ENCODE results near the gene SLMAP. TPM values are rescaled to one million over a fixed set of nuclear protein-coding genes. Genes with fewer than 3 reads are reported as not detected.
A peak's percentile ranks its signal among the peaks of the same experiment; 100 is the strongest.
"Not testable (repeated sequence)": the region's sequence is repeated elsewhere in the genome, so short reads cannot be mapped to it uniquely, and the experiment has no call there.

The SLMAP gene
- total RNA-seq, 1 experiment from 2014 or later = 48.0 TPM

DNA sequence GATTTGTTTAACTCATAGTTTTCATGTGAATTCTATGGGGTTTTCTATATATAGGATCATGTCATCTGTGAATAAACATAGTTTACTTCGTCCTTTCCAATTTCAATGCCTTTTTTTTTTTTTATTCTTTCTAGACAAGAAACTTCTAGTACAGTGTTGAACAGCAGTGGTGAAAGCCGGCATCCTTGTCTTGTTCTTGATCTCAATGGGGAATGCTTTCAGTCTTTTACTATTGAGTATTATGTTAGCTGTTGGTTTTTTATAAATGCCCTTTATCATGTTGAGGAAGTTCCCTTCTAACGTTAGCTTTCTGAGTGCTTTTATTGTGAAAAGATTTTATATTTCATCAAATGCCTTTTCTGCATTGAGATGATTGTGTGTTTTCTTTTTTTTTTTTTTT, 69.0 kb downstream of the SLMAP start:
- DNase-seq (ENCODE audit: low read depth) = no peak

DNA sequence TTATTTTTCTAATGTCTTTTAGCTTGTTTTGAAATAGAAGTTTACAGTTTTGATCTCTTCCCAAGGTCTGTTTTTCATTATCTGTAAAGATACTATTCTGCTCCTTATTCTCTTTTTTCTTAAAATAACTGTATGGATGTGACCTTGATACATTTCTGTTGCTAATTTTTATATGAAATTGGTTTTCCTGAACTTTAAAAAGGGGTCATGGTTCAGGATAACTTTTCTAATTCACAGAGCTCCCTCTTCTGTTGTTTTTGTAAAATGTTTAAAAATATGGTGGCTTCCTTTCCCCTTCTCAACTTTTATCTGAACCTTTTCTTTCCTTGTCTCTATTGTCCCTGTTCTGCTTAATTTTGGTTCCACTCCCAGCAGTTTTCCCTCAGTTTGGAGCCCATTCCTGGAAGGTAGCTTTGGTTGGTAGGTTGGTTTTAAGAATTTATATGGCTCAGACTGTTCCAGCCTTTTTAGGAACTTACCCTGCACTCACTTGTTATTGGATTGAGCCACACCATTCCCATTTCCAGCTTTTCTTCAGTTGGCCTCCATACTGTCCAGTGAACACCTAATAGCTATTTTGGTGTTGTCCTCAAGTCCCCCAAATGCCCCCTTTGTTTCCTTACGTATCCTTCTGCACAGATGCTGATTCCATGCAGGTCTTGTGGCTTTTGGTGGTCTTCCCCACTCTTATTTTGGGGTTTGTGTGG, 70.3 kb downstream of the SLMAP start:
- no peak for DNase-seq (ENCODE audit: low read depth)

DNA sequence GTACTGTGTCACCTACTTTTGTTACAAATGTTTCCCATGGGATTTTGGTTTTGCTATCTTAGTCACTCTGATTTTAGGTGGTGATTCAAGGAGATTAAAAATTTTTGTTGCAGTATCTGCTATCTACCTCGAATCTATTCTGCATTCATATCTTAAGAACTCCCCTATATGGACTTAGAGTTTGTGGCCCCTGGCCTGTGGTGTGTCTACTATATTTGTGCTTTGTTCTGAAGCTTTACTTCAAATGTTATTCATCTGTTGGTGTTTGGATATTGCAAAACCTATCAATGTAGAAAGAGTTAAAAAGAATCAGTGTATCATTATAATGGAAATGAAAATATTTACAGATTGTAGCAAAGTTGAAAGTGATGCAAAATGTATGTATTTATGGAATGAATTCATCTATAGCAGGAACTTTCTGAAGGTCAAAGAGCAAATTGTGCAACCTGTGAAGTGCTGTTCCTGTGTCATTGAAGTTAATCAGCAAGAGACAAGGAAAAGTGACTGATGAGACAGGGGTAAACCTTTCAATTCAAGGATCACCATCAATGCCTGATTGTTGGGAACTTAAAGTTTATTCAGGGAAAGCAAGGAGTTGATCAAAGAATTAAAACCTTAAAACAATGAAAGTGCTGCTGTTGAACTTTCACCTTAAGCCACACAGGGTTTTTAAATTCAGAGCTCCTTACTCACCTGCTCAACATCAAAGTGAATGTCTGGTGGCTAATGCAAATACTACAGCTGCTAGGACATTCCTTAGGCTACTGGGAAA, 71.0 kb downstream of the SLMAP start:
- DNase-seq (ENCODE audit: low read depth) = no peak

DNA sequence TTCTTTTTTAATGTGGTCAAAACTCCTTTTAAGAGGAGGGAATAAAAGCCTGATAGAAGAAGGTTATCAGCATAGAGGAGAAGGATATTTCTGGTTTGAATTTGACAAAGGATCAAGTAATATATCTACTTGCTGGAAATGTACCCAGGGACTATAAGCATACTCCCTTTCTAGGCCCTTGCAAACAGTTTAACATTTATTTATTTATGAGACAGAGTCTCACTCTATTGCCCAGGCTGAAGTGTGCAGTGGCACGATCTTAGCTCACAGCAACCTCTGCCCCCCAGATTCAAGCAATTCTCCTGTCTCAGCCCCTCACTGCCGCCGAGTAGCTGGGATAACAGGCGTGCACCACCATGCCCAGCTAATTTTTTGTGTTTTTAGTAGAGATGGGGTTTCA, 71.6 kb downstream of the SLMAP start:
- DNase-seq (ENCODE audit: low read depth) = no peak

DNA sequence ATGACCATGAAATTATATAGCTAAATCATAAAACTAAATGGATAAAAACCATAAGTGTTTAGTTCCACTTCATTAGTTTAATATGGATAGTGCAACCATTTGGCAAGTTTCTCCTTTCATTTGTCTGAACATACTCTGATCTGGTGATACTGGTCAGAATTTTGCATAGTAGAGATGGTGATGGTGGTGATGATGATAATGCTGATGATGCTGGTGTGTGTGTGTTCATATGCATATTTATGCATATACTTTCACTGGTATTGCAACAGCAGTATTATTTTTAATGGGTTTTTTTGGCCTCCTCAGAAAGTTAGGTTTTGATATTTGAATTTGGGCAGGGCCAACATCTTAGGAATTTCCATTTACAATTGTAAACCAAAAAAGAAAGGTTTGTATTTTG, 76.4 kb downstream of the SLMAP start:
- DNase-seq (ENCODE audit: low read depth) = no peak

DNA sequence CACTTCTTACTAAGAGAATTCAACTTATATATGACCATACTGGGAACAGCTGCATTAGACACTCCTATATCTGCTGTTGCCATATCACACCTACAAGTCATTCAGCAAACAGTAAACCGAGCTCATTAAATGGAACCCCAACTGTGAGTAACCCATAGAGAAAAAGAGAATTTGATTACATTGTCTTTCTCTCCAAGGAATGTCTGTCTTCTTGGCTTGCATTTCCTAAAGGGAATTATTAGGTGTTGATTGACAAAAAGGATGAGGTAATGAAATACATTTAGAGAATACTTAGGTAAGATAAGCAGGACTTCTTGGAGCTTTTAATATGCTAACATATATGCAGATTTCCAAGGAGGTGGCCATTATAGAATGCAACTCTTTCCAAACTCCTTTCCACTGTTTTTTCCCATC, 76.8 kb downstream of the SLMAP start:
- no peak for DNase-seq (ENCODE audit: low read depth)

DNA sequence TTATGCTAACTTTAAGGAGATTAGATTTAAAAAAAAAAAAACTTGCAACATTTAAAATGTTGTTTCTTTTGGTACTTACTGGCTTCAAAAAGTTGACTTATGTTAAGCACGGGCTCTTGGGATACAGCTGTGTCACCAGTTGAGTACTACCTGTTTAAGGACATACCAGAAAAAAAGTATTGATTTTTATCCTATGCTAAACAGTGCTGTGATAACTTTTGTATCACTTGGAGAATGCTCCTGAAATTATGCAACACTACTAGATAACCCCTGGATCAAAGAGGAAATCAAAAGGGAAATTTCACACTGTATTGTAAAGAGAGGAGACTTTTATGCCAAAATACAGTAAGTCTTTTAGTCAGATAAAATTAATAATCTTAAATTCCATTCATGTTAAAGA, 77.7 kb downstream of the SLMAP start:
- DNase-seq (ENCODE audit: low read depth) = no peak

DNA sequence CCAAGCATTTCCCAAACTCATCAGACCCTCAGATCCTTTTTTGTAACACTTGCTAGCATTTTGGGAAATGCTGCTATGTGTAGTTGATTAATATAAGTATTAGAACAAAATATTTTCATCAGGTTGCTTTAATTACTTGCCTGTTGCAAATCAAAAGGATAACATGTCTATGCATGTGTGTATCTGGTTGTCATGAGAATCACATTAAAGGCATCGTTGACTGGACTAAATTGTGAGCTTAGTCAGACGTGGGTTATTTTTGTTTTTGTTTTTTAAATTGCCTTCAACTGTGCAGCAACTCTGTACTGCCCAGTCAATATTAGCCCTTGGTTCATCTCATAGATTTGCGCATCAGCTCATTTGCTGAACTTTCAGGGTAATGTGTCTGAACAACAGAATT, 81.6 kb downstream of the SLMAP start:
- DNase-seq (ENCODE audit: low read depth) = no peak

DNA sequence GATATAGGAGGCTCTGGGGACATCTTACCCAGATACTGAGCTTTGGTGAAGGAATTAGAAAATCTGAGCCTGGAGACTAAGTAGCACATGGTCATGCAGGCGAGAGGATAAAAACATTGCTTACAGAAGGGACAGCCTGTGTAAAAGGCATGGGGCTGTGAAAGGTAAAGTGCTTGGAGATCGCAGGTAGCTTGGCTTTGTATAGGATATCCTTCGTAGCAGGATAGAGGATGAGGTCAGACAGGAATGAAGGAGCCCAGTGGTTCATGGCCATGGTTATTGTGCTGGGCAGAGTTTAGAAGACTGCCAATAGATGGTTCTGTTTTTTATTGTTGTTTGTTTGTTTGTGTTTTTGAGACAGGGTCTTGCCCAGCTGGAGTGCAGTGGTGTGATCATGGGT, 82.5 kb downstream of the SLMAP start:
- no peak for DNase-seq (ENCODE audit: low read depth)

DNA sequence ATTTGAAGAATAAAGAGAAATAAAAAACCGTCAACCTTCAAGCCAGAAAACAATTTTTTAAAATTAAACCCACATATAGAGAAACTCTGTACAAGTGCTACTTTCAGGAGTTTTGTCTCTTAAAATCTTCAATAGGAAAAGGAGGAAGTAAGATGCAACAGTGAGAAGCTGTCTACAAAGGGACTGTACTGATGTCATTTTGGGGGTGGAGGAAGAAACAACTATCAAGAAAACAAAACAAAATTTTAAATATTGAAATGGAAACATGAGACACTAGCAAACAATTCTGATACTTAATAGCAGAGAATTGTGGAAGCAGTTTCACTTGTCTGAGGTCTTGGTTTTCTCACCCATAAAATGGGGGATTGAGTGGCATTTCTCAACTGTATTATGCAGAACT, 84.4 kb downstream of the SLMAP start:
- no peak for DNase-seq (ENCODE audit: low read depth)

DNA sequence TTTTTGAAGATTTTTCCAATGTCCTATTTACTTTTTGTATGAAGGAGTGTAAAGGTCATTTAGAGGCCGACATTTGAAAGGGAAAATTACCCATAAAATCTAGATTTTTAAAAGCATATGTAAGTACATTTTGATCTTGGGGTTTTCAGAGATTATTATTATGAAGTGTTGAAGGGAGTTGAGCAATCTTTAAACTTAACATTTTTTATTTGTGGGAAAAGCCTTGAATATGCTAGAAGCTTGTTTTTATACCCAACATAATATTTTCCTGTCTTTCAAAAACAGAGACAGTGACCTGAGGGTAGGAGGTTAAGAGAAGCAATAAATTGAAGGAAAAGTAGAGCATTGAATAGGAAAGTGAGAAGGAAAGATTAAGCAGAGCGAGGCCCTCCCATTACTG, 85.7 kb downstream of the SLMAP start:
- DNase-seq (ENCODE audit: low read depth) = no peak

DNA sequence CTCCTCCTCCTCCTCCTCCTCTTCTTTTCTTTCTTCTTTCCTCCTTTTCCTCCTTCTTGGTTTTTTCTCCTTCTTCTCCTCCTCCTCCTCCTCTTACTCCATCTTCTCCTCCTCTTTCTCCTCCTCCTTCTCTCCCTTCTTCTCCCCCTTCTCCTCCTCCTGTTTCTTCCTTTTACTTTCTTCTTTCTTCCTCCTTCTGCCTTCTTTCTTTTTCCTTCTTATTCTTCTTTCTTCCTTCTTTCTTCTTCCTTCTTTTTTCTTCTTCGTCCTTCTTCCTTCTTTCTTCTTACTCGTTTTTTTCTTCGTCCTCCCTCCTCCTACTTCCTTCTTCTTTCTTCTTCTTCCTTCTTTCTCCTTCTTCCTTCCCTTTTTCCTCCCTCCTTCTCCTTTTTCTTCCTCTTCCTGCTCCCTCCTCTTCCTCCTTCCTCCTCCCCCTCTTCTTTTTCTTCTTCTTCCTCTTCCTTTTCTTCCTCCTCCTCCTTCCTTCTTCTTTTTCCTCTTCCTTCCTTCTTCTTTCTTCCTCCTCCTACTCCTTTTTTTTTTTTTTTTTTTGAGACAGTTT, 92.1 kb downstream of the SLMAP start:
- DNase-seq (ENCODE audit: low read depth) = no peak

DNA sequence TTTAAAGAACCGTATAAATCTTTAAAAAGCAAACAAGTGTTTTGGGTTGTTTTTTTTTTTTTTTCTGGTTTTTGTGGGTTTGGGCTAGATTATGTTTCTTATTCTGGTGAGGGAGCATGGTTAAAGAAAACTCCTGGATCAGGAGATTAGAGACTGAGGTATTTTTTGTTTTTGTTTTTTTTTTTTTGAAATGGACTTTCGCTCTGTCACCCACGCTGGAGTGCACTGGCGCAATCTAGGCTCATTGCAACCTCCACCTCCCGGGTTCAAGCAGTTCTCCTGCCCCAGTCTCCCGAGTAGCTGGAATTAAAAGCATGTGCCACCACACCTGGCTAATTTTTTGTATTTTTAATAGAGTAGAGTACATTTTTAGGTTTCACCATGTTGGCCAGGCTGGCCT, 95.2 kb downstream of the SLMAP start:
- no peak for DNase-seq (ENCODE audit: low read depth)

DNA sequence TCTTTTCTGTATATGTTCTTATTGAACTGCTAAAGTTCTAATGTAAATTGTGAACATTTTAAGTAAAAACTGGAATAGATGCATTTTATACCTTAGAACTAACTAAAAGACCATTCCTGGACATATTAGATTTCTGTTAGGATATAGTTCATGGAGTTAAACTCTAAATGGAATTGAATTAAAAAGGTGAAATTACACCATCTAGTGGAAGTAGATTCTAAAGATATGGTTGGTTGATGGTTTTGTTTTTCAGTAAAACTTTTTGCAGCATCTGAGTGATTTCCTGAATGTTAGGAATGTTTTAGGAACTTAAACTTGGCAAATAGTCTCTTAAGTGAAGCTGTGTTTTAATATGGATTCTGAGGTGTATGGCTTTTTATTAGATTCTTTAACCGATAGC, 96.8 kb downstream of the SLMAP start:
- peak; percentile 11 for DNase-seq (ENCODE audit: low read depth)

DNA sequence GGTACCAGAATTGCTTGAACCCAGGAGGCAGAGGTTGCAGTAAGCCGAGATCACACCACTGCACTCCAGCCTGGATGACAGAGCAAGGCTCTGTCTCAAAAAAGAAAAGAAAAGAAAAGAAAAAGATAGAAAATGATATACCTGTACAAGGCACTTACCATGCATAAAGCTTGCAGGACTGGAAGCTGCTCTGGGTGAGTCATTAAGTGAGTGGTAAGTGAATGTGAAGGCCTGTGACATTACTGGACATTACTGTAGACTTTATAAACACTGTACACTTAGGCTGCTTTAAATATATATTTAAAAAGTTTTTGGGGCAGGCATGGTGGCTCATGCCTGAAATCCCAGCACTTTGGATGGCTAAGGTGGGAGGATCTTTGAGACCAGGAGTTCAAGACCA, 99.2 kb downstream of the SLMAP start:
- peak; percentile 48 for DNase-seq (ENCODE audit: low read depth)

DNA sequence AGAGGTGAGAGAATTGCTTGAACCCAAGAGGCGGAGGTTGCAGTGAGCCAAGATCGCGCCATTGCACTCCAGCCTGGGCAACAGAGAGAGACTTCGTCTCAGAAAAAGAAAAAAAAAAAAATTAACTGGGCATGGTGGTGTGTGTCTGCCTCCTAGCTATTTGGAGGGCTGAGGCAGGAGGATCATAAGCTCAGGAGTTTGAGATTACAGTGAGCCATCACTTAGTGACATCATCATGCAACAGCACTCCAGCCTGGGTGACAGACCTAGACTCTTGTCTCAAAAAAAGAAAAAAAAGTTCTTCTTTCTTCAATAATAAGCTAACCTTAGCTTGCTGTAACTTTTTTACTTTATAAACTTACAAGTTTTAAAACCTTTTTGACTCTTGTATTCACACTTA, 99.8 kb downstream of the SLMAP start:
- no peak for DNase-seq (ENCODE audit: low read depth)

DNA sequence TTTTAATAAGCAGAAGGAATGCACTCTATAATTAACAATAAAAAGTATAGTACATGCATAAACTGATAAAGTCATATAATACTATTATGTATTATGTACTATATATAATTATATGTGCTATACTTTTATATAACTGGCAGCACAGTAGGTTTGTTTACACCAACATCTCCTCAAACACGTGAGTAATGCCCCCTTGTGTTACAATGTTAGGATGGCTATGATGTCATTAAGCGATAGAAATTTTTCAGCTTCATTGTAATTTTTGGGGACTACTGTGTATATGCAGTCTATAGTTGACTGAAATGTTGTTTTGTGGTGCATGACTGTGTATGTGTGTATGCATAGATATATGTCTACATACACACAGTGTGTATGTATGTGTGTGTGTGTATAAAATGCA, 100.6 kb downstream of the SLMAP start:
- DNase-seq (ENCODE audit: low read depth) = no peak

DNA sequence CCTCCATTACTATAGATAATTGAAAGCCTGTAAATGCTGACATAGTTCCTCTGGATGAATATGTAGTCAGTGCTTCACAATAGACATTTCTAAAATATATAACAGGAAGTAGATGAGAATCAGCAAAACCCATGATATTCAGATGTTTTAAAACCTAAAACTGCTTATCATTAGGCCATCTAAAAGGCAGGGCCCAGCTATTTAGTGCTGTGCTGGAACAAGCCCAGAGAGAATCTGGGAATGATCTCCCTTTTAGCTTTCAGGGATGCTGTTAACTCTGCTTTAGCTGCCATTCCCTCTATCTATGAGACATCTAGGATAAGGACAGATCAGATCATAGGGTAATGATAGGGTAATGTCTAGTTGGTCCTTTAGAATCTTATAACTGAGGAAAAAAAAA, 106.8 kb downstream of the SLMAP start:
- DNase-seq (ENCODE audit: low read depth) = no peak

DNA sequence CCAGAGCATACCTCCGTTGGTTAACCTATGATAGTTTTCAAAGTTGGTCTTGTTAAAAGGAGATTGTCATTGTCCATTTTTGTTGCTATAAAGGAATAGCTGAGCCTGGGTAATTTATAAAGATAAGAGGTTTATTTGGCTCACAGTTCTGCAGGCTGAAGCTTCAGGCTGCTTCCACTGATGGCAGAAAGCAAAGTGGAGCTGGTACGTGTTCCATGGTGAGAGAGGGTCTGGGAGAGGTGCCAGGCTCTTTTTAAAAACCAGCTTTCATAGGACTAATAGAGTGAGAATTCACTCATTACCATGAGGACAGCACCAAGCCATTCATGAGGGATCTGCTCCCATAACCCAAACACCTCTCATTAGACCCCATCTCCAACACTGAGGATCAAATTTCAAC, 107.3 kb downstream of the SLMAP start:
- no peak for DNase-seq (ENCODE audit: low read depth)

DNA sequence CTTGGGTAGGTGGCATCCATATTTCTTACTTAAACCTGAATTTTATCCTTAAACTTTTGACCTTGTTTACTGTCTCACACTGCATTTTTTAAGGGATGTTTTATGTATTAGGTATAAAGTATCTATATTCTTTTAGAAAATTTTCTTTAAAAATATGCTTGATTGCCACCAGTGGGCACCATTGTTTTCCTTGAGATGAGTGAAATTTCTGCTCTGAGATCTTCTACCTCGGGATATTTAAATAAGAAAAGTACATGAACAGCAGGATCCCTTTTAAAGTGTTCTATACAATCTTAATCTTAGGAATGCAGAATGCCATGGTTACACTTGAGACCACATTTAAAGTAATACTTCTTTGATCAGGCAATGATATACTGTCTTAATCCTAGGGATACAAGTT, 108.7 kb downstream of the SLMAP start:
- DNase-seq (ENCODE audit: low read depth) = peak; percentile 13

DNA sequence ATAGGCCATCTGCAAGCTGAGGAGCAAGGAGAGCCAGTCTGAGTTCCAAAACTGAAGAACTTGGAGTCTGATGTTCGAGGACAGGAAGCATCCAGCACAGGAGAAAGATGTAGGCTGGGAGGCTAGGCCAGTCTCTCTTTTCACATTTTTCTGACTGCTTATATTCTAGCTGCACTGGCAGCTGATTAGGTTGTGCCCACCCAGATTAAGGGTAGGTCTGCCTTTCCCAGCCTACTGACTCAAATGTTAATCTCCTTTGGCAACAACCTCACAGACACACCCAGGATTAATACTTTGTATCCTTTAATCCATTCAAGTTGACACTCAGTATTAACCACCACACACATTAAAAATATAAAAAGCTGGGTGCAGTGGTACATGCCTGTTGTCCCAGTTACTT, 113.0 kb downstream of the SLMAP start:
- DNase-seq (ENCODE audit: low read depth) = not testable (repeated sequence)

DNA sequence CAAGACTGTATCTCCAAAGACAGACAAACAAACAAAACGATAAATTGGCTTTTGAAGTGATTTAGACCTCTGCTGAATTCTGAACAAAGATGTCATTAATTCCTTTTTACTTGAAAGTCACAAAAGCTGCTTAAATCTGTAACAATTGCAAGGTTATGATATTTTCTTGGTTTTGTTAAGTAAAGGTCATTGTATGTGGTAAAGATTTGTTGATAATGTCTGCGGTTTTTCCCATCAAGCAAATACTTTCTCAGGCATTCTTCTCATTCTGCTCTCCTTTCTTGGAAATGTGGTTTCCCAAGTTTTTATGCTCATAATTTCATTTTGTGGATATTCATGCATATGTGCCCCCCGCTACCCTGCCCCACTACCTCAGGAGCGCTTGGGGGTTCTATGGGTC, 116.5 kb downstream of the SLMAP start:
- DNase-seq (ENCODE audit: low read depth) = no peak

DNA sequence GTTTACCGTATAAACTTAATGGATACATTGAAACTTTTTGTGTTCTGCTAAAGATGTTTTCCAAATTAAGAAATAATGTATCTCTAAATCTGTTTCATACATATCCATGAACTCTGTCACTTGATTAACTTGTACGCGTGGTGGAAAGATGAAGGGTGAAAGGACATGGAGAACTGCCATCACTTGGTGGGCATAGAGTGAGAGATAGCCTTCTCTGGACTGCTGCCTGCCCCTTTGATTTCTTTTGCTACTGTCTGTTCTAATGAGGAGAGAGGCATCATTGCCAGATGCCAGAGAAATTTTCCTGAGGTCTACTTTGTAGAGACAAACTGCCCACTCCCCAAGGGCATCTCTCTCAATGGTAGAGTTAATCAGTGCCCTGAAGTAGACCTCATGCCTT, 120.5 kb downstream of the SLMAP start:
- DNase-seq (ENCODE audit: low read depth) = no peak

Measured in HT1080 (cell line).